Liver (tissue), 9 donors: ENCODE measurements around the gene ACTN3. TPM values are rescaled to one million over a fixed set of nuclear protein-coding genes. Genes with fewer than 3 reads are reported as not detected.

Experiments
- DNase-seq: peaks from one replicate; pipeline ENCODE4 v3.0.0-alpha.2; 2017; ENCODE audit warnings: low spot score
- H3K27ac ChIP-seq, 2 donors: one replicate each; pipeline ENCODE4 v1.7.0; 2013; ENCODE audit warnings: inconsistent platforms in 2 of 2, low read length in 2 of 2, control low read depth in 1 of 2, low read depth in 1 of 2, mild to moderate bottlenecking in 1 of 2
- H3K27me3 ChIP-seq, 4 donors: one replicate each; pipeline versions ENCODE4 v1.6.1 to v1.7.0; 2013; ENCODE audit warnings: low read length in 3 of 4, inconsistent platforms in 1 of 4, mild to moderate bottlenecking in 1 of 4, moderate library complexity in 1 of 4; ENCODE audit not compliant: control insufficient read depth in 4 of 4, insufficient read depth in 4 of 4
- H3K36me3 ChIP-seq, 4 donors: one replicate each; pipeline versions ENCODE4 v1.6.1 to v1.7.0; 2013; ENCODE audit warnings: low read length in 3 of 4, mild to moderate bottlenecking in 3 of 4, low read depth in 1 of 4, moderate library complexity in 1 of 4; ENCODE audit not compliant: control insufficient read depth in 4 of 4, insufficient read depth in 3 of 4
- H3K4me1 ChIP-seq, 4 donors: one replicate each; pipeline versions ENCODE4 v1.6.1 to v1.7.0; 2013; ENCODE audit warnings: low read length in 3 of 4, mild to moderate bottlenecking in 3 of 4, moderate library complexity in 1 of 4; ENCODE audit not compliant: control insufficient read depth in 4 of 4, insufficient read depth in 4 of 4
- H3K4me3 ChIP-seq, 3 donors: one replicate each; pipeline versions ENCODE4 v1.6.1 to v1.7.0; 2013; ENCODE audit warnings: low read length in 3 of 3, control low read depth in 1 of 3, low read depth in 1 of 3, mild to moderate bottlenecking in 1 of 3
- H3K9ac ChIP-seq, 2 donors: one replicate each; pipeline ENCODE4 v1.7.0; 2013; ENCODE audit warnings: low read length in 2 of 2, mild to moderate bottlenecking in 2 of 2, moderate library complexity in 2 of 2, control low read depth in 1 of 2, low read depth in 1 of 2
- H3K9me3 ChIP-seq, 4 donors: one replicate each; pipeline versions ENCODE4 v1.6.1 to v1.7.0; 2013; ENCODE audit warnings: low read length in 3 of 4; ENCODE audit not compliant: control insufficient read depth in 4 of 4
- EGR1 ChIP-seq, 2 donors: IDR thresholded peaks; 2 replicates each; pipeline ENCODE4 v1.6.1; 2016 to 2018; ENCODE audit warnings: antibody characterized with exemption in 2 of 2, low read depth in 2 of 2
- FOXA1 ChIP-seq: IDR thresholded peaks from 2 replicates; pipeline ENCODE4 v1.6.1; 2016; ENCODE audit warnings: antibody characterized with exemption
- FOXA2 ChIP-seq: IDR thresholded peaks from 2 replicates; pipeline ENCODE4 v1.6.1; 2016; ENCODE audit warnings: antibody characterized with exemption
- GABPA ChIP-seq, 2 donors: IDR thresholded peaks in 1 of 2; conservative IDR thresholded peaks in 1 of 2; 2 replicates each; pipeline ENCODE4 v1.6.1; 2016; ENCODE audit warnings: antibody characterized with exemption in 2 of 2, mild to moderate bottlenecking in 1 of 2, moderate library complexity in 1 of 2
- HNF4A ChIP-seq, 2 donors: conservative IDR thresholded peaks; 2 replicates each; pipeline ENCODE4 v1.6.1; 2016; ENCODE audit warnings: antibody characterized with exemption in 2 of 2, mild to moderate bottlenecking in 2 of 2
- HNF4G ChIP-seq: IDR thresholded peaks from 2 replicates; pipeline ENCODE4 v1.6.1; 2016; ENCODE audit warnings: antibody characterized with exemption
- JUND ChIP-seq, 2 donors: IDR thresholded peaks; 2 replicates each; pipeline ENCODE4 v1.6.1; 2016; ENCODE audit warnings: antibody characterized with exemption in 2 of 2
- NR2F2 ChIP-seq: IDR thresholded peaks from 2 replicates; pipeline ENCODE4 v1.6.1; 2016; ENCODE audit warnings: antibody characterized with exemption
- RAD21 ChIP-seq, 2 donors: IDR thresholded peaks; 2 replicates each; pipeline ENCODE4 v1.6.1; 2016; ENCODE audit warnings: antibody characterized with exemption in 2 of 2, mild to moderate bottlenecking in 2 of 2
- RXRA ChIP-seq, 2 donors: IDR thresholded peaks; 2 replicates each; pipeline ENCODE4 v1.6.1; 2017 to 2018; ENCODE audit warnings: antibody characterized with exemption in 2 of 2, mild to moderate bottlenecking in 1 of 2
- SP1 ChIP-seq: IDR thresholded peaks from 2 replicates; pipeline ENCODE4 v1.6.1; 2018; ENCODE audit warnings: antibody characterized with exemption, mild to moderate bottlenecking
- TAF1 ChIP-seq: conservative IDR thresholded peaks from 2 replicates; pipeline ENCODE4 v1.6.1; 2016; ENCODE audit warnings: antibody characterized with exemption, mild to moderate bottlenecking
- YY1 ChIP-seq: IDR thresholded peaks from 2 replicates; pipeline ENCODE4 v1.6.1; 2016; ENCODE audit warnings: antibody characterized with exemption, mild to moderate bottlenecking
- WGBS: extraction: QIAGEN DNeasy Blood & Tissue Kit; methylation state at CpG from one replicate; pipeline ENCODE4 v1.1.7; 2013; 5-methylcytosine and 5-hydroxymethylcytosine counted together
- polyA plus RNA-seq, 2 donors: library from polyadenylated mRNA; stranded (reverse) in 1 of 2; unstranded in 1 of 2; fragments of 200-250 nt in 1 of 2; fragments of >200 nt in 1 of 2; fragmentation: Nextera tagmentation in 1 of 2; extraction: Ambion mirVana in 1 of 2; gene quantifications; one replicate each; pipeline versions ENCODE4 v1.2.1 to v1.2.3, GENCODE V29; 2013 to 2015
- total RNA-seq, 2 donors: library from RNA; depleted of rRNA; stranded (reverse); fragments of >200 nt; gene quantifications; one replicate each; pipeline ENCODE4 v1.2.3, GENCODE V29; 2014
- TF ChIP-seq, protein P1 (sequence below): IDR thresholded peaks from 2 replicates; pipeline ENCODE4 v1.6.1; 2016; ENCODE audit warnings: antibody characterized with exemption
- TF ChIP-seq, protein P2 (sequence below): IDR thresholded peaks from 2 replicates; pipeline ENCODE4 v1.6.1; 2016; ENCODE audit warnings: antibody characterized with exemption
- TF ChIP-seq, protein P3 (sequence below): IDR thresholded peaks from 2 replicates; pipeline ENCODE4 v1.6.1; 2016; ENCODE audit warnings: antibody characterized with exemption, mild to moderate bottlenecking
- TF ChIP-seq, protein P4 (sequence below): IDR thresholded peaks from 2 replicates; pipeline ENCODE4 v1.6.1; 2016; ENCODE audit warnings: antibody characterized with exemption
- TF ChIP-seq, protein P5 (sequence below): fragments of 150-350 bp; IDR thresholded peaks from 2 replicates; pipeline ENCODE4 v1.5.1; 2017; ENCODE audit warnings: improper control_type of control experiment, low read depth, low read length; ENCODE audit not compliant: missing input control
- donor health status: healthy.
- donor health status: healthy.
- donor health status: healthy.
- donor health status: healthy.
- donor health status: healthy.

The ACTN3 gene
- total and polyA plus RNA-seq, 4 donors, result not detected

DNA sequence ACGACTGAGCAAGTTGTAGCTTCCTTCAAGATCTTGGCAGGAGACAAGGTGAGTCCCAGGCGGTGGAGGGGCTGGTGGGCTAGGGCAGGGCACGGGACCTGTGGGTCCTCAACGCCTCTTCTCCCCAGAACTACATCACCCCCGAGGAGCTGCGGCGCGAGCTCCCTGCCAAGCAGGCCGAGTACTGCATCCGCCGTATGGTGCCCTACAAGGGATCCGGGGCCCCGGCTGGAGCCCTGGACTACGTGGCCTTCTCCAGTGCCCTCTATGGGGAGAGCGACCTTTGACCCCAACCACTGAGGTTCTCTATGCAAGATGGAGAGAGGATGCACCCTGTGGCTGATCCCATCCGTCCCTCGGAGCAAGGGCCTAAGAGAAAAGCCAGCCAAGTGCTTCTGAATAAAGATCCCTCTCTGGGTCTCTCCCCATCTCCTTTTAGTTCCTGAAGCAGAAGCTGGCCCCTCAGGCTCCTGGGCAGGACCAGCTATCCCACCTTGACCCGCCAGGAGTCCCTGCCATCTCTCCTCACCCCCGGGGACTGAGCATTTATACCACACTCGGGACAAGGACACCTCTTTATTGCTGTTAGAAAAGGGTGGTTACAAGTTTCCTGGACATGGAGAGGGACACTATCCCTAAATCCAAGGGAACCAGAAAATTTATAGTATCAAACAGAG lies 16.3 kb downstream of the ACTN3 start:
- Histone ChIP-seq H3K36me3 (peaks cover 0 to 8% (median 0%) of the 10 kb centered on the region in 4 donors), H3K4me3 (no peak overlapping the region), H3K9me3 (no peaks in the 10 kb centered on the region), H3K9ac (no peak overlapping the region), H3K27ac (no peak overlapping the region), H3K27me3 (no peaks in the 10 kb centered on the region), H3K4me1 (peaks cover 0 to 6% (median 6%) of the 10 kb centered on the region in 4 donors)
- no peak for DNase-seq
- whole genome bisulfite sequencing, result 94% methylated on average over 20 of the region's 20 CpGs
- TF ChIP-seq TAF1, result no peak
- no peak for TF ChIP-seq JUND (IDR thresholded peaks at IDR 0.05)
- TF ChIP-seq NR2F2, result no peak
- no peak for TF ChIP-seq RXRA (IDR thresholded peaks at IDR 0.05)

DNA sequence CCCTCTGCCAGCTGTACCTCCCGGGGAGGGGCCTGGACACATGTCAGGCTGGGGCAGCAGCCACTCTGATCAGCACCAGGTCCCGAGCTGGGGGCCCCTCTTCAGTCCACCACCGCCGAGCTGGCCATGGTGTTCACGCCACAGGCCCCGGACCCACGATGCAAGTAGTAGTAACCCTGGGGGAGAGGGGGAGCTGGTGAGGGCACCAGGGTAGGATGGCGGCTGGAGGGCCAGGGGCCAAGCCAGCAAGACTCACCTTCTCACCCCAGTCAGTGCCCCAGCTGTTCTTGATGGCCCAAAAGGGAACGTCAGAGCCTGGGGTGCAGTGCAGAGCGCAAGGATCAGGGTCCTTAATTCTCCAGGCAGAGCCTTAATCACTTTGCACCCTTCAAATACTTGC lies 17.1 kb downstream of the ACTN3 start:
- DNase-seq, result no peak
- Histone ChIP-seq H3K36me3 (peaks cover 0 to 8% (median 0%) of the 10 kb centered on the region in 4 donors), H3K4me3 (no peak overlapping the region), H3K9me3 (no peaks in the 10 kb centered on the region), H3K9ac (no peak overlapping the region), H3K4me1 (peaks cover 2 to 14% (median 10%) of the 10 kb centered on the region in 4 donors), H3K27ac (no peak overlapping the region), H3K27me3 (no peaks in the 10 kb centered on the region)
- WGBS, result 95% methylated on average over 10 of the region's 10 CpGs
- no peak for TF ChIP-seq RAD21 (IDR thresholded peaks at IDR 0.05)
- no peak for TF ChIP-seq SP1
- TF ChIP-seq, protein P1, sequence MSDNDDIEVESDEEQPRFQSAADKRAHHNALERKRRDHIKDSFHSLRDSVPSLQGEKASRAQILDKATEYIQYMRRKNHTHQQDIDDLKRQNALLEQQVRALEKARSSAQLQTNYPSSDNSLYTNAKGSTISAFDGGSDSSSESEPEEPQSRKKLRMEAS, result no peak
- TF ChIP-seq, protein P2, sequence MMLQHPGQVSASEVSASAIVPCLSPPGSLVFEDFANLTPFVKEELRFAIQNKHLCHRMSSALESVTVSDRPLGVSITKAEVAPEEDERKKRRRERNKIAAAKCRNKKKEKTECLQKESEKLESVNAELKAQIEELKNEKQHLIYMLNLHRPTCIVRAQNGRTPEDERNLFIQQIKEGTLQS, result no peak
- TF ChIP-seq FOXA1, result no peak
- TF ChIP-seq YY1, result no peak
- no peak for TF ChIP-seq RXRA (IDR thresholded peaks at IDR 0.05)
- no peak for TF ChIP-seq GABPA (IDR thresholded peaks at IDR 0.05 in 1 of 2, conservative IDR thresholded peaks at IDR 0.05 in 1 of 2)
- no peak for TF ChIP-seq HNF4G
- TF ChIP-seq JUND (IDR thresholded peaks at IDR 0.05), result no peak
- TF ChIP-seq, protein P3, sequence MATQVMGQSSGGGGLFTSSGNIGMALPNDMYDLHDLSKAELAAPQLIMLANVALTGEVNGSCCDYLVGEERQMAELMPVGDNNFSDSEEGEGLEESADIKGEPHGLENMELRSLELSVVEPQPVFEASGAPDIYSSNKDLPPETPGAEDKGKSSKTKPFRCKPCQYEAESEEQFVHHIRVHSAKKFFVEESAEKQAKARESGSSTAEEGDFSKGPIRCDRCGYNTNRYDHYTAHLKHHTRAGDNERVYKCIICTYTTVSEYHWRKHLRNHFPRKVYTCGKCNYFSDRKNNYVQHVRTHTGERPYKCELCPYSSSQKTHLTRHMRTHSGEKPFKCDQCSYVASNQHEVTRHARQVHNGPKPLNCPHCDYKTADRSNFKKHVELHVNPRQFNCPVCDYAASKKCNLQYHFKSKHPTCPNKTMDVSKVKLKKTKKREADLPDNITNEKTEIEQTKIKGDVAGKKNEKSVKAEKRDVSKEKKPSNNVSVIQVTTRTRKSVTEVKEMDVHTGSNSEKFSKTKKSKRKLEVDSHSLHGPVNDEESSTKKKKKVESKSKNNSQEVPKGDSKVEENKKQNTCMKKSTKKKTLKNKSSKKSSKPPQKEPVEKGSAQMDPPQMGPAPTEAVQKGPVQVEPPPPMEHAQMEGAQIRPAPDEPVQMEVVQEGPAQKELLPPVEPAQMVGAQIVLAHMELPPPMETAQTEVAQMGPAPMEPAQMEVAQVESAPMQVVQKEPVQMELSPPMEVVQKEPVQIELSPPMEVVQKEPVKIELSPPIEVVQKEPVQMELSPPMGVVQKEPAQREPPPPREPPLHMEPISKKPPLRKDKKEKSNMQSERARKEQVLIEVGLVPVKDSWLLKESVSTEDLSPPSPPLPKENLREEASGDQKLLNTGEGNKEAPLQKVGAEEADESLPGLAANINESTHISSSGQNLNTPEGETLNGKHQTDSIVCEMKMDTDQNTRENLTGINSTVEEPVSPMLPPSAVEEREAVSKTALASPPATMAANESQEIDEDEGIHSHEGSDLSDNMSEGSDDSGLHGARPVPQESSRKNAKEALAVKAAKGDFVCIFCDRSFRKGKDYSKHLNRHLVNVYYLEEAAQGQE, result no peak
- TF ChIP-seq EGR1 (IDR thresholded peaks at IDR 0.05; ENCODE audit: low read depth in 2 of 2), result no peak
- TF ChIP-seq FOXA2, result no peak
- TF ChIP-seq NR2F2, result no peak
- TF ChIP-seq, protein P4, sequence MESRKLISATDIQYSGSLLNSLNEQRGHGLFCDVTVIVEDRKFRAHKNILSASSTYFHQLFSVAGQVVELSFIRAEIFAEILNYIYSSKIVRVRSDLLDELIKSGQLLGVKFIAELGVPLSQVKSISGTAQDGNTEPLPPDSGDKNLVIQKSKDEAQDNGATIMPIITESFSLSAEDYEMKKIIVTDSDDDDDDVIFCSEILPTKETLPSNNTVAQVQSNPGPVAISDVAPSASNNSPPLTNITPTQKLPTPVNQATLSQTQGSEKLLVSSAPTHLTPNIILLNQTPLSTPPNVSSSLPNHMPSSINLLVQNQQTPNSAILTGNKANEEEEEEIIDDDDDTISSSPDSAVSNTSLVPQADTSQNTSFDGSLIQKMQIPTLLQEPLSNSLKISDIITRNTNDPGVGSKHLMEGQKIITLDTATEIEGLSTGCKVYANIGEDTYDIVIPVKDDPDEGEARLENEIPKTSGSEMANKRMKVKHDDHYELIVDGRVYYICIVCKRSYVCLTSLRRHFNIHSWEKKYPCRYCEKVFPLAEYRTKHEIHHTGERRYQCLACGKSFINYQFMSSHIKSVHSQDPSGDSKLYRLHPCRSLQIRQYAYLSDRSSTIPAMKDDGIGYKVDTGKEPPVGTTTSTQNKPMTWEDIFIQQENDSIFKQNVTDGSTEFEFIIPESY, result no peak
- TF ChIP-seq, protein P5, sequence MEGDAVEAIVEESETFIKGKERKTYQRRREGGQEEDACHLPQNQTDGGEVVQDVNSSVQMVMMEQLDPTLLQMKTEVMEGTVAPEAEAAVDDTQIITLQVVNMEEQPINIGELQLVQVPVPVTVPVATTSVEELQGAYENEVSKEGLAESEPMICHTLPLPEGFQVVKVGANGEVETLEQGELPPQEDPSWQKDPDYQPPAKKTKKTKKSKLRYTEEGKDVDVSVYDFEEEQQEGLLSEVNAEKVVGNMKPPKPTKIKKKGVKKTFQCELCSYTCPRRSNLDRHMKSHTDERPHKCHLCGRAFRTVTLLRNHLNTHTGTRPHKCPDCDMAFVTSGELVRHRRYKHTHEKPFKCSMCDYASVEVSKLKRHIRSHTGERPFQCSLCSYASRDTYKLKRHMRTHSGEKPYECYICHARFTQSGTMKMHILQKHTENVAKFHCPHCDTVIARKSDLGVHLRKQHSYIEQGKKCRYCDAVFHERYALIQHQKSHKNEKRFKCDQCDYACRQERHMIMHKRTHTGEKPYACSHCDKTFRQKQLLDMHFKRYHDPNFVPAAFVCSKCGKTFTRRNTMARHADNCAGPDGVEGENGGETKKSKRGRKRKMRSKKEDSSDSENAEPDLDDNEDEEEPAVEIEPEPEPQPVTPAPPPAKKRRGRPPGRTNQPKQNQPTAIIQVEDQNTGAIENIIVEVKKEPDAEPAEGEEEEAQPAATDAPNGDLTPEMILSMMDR, result no peak
- no peak for TF ChIP-seq TAF1
- TF ChIP-seq HNF4A (conservative IDR thresholded peaks at IDR 0.05), result no peak
